Right cardiac atrium (tissue), 5 donors: ENCODE measurements around the gene AQP1. TPM values are rescaled to one million over a fixed set of nuclear protein-coding genes. Genes with fewer than 3 reads are reported as not detected.
A peak's percentile ranks its signal among the peaks of the same experiment; 100 is the strongest.

ENCODE experiments used
- ATAC-seq, 2 donors: fragments of 200-7000 bp; cut with Tn5 transposase; one replicate each; pipeline versions ENCODE4 v1.8.0 to v1.9.1; 2020; ENCODE audit warnings: moderate library complexity in 2 of 2, mild to moderate bottlenecking in 1 of 2
- DNase-seq, 3 donors: peaks; one replicate each; pipeline ENCODE4 v3.0.0-alpha.2; 2020
- H3K27ac ChIP-seq: one replicate; pipeline ENCODE4 v1.5.1; 2013; ENCODE audit warnings: mild to moderate bottlenecking, low read length, control low read depth, moderate library complexity
- H3K27me3 ChIP-seq: one replicate; pipeline ENCODE4 v1.6.1; 2013; ENCODE audit not compliant: control insufficient read depth, insufficient read depth
- H3K4me1 ChIP-seq: one replicate; pipeline ENCODE4 v1.6.1; 2013; ENCODE audit warnings: low read length; ENCODE audit not compliant: control insufficient read depth, insufficient read depth
- H3K4me3 ChIP-seq: one replicate; pipeline ENCODE4 v1.5.1; 2013; ENCODE audit warnings: low read length, control low read depth
- H3K9me3 ChIP-seq: one replicate; pipeline ENCODE4 v1.6.1; 2013; ENCODE audit warnings: low read length; ENCODE audit not compliant: control insufficient read depth
- WGBS: extraction: QIAGEN DNeasy Blood & Tissue Kit; methylation state at CpG from one replicate; pipeline ENCODE4 v1.1.7; 2013; 5-methylcytosine and 5-hydroxymethylcytosine counted together
- intact Hi-C, 4 donors: fragments of 100-400 bp; cut with DNase I; formaldehyde crosslinking; loops; one replicate each; pipeline versions ENCODE4 v1.11.0 to v1.14.0; 2022 to 2023
- polyA plus RNA-seq: library from polyadenylated mRNA; stranded (reverse); fragments of 200-250 nt; gene quantifications from one replicate; pipeline ENCODE4 v1.2.3, GENCODE V29; 2013
- total RNA-seq, 4 donors: library from RNA; stranded (reverse); fragmentation: NEBNext Ultra II Directional; extraction: Animal tissue kit (Norgen Biotek cat#: 25700); gene quantifications; one replicate each; pipeline ENCODE4 v1.2.1, GENCODE V29; 2021
- donor health status: healthy with polysubstance abuse.
- donor health status: DM: no; HTN: yes; CAD: no.
- donor health status: DM: no; HTN: no; CAD: no.
- donor health status: DM: no; HTN: yes; CAD: no; lungs with severe emphysema.
- donor health status: DM: yes; HTN: yes; CAD: no.

Gene AQP1
- total and polyA plus RNA-seq, 5 donors, result 187 to 254 (median 219) TPM

DNA sequence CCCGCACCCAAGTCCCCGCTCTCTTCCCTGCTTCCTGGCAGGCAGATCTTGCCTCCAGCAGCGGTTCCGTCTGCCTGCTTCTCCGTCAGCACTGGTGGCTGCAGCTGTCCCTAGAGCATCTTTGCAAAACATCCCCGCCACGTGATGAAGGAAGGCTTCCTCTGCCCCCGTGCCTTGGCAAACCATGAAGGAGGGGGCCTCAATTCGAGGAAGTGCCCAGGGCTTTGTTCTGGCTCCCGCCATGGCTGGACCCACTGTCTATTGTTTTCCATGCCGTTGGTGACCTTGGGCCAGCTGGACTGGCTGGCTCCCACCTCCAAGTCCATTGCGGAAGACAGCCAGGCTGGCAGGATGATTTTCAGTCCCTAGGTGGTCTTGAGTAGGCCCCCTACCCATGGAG lies 13.2 kb upstream of the AQP1 start:
- Histone ChIP-seq H3K27me3 (no peaks in the 10 kb centered on the region), H3K4me1 (peaks cover 47% of the 10 kb centered on the region), H3K4me3 (no peak overlapping the region), H3K27ac (no peak overlapping the region), H3K9me3 (no peaks in the 10 kb centered on the region)
- ATAC-seq, result no peak
- intact Hi-C loops, result loop anchor here in 1 of 4 donors (10.0 kb wide), 1 partner anchor 84 kb away; no protein-coding TSS in a partner anchor
- WGBS, result 61% methylated on average over 12 of the region's 12 CpGs
- peak in 2 of 3 donors; percentile 45 to 47 for DNase-seq

DNA sequence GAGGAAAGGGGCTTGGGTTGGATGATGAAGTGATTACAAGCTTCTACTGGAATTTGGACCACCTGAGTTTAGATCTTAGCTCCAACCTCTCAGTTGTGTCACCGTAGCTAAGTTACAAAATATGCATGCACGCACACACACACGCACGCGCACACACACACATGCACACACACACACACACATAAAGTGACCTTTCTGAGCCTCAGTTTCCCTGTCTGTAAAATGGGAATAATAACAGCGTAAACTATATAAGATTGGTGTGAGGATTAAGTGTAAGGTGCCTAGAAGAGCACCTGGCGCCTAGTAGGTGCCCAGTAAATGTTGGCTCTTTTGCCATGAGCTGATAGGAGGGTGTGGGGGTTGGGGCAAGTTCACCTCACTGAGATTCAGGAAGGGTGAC lies 12.6 kb upstream of the AQP1 start:
- Histone ChIP-seq H3K27me3 (no peaks in the 10 kb centered on the region), H3K4me1 (peaks cover 43% of the 10 kb centered on the region), H3K27ac (peak overlapping the region; percentile 53), H3K9me3 (no peaks in the 10 kb centered on the region), H3K4me3 (no peak overlapping the region)
- no peak for ATAC-seq
- intact Hi-C loops, result loop anchor here in 1 of 4 donors (10.0 kb wide), 1 partner anchor 84 kb away; no protein-coding TSS in a partner anchor
- WGBS, result 98% methylated on average over 7 of the region's 7 CpGs
- no peak for DNase-seq

DNA sequence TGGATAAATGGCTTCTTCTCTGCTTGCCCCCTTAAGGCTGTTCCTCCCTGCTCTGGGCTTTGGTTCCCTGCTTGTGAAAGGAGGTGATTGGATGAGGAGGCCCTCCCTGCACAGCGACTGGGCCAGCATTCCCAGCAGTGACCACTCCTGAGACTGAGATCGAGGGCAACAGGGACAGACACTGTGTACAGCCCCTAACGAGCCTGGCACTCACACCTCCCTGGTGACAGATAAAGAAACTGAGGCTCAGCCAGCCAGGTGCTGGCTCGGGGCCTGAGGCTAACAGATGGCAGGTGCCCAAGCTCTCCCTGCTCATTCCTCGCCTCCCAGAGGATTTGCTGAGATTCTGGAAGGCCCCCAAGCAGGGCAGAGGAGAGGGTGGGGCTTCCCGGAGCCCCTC lies 12.0 kb upstream of the AQP1 start:
- 26% methylated on average over 6 of the region's 6 CpGs for WGBS
- Histone ChIP-seq H3K4me1 (peaks cover 38% of the 10 kb centered on the region), H3K4me3 (no peak overlapping the region), H3K9me3 (no peaks in the 10 kb centered on the region), H3K27ac (peak overlapping the region; percentile 53), H3K27me3 (no peaks in the 10 kb centered on the region)
- DNase-seq, result peak in 2 of 3 donors; percentile 75 to 79
- intact Hi-C loops, result loop anchor here in 1 of 4 donors (10.0 kb wide), 1 partner anchor 85 kb away; no protein-coding TSS in a partner anchor
- ATAC-seq, result peak; percentile 51 to 52

DNA sequence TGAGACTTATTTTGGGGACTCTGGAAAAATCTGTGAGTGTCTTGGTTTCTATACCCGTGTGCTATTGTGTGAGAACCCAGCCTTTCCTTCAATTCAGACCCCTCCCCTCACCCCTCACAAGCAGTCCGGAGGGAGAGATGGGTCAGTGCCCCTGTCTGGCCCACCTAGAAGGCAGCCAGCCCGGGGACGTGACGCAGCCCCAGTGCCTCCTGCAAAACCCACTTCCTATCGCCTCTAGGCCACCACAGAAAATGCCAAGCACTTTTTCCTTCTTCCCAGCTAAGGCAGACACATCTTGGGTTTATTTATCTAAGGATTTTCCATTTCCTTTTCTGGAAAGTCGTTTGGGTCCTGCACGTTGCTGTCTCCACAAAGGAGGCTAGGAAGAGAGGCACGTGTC lies 11.6 kb upstream of the AQP1 start:
- intact Hi-C loops, result no loop called here
- DNase-seq (peak in 2 of 3 donors; percentile 67 to 70), ATAC-seq (peak; percentile 42 to 74)
- Histone ChIP-seq H3K27me3 (no peaks in the 10 kb centered on the region), H3K9me3 (no peaks in the 10 kb centered on the region), H3K4me3 (no peak overlapping the region), H3K4me1 (peaks cover 39% of the 10 kb centered on the region), H3K27ac (peak overlapping the region; percentile 62)
- 50% methylated on average over 9 of the region's 9 CpGs for WGBS

DNA sequence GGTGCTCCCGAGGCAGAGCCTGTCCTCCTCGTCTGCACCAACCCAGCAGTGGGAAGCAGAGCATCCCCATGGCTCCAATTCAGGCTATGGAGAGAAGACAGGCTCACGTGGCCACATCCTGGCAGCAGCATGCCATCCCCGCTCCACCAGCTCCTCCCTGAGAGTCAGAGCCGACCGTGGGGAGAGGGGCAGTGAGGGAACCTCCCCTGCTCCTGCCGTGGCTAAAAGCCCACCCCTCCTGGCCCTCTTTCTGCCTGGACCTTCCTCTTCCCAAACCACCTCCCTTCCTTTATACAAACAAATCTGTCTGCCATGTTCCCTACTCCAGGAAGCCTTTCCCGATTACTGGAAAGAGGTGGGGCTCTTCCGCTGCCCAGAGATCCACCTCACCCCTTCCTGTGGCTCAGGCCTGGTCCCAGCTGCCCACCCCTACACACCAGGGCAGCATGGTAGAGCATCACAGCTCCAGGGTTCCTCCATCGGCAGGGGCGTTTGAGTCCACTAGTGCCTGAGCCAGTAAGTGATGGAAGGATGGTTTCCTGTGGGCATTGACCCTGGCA lies 10.8 kb upstream of the AQP1 start:
- no peaks in the 10 kb centered on the region for H3K9me3 ChIP-seq
- peak overlapping the region; percentile 62 for H3K27ac ChIP-seq
- H3K4me3 ChIP-seq, result no peak overlapping the region
- no peaks in the 10 kb centered on the region for H3K27me3 ChIP-seq
- DNase-seq (peak in 2 of 3 donors; percentile 65 to 72), ATAC-seq (peak; percentile 35 to 73)
- WGBS, result 74% methylated on average over 11 of the region's 11 CpGs
- intact Hi-C loops, result no loop called here
- H3K4me1 ChIP-seq, result peaks cover 39% of the 10 kb centered on the region

DNA sequence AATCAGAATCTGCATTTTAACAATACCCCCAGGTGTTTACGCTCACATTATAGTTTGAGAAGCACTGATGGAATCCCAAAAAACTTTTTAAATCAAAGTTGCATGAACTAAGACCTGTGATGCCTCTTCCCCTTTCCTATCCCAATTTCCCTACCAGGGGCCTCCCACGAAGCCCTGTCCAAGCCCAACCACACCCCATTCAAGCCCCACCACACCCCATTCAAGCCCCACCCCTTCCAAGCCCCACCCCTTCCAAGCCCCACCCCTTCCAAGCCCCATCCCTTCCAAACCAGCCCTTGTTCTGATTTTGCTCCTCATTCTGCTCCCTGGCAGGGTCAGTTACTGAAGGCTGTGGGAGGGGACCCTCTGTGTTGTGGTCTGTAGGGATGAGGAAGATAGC lies 9.8 kb upstream of the AQP1 start:
- intact Hi-C loops, result no loop called here
- Histone ChIP-seq H3K4me3 (no peak overlapping the region), H3K27ac (no peak overlapping the region), H3K9me3 (no peaks in the 10 kb centered on the region), H3K4me1 (peaks cover 30% of the 10 kb centered on the region), H3K27me3 (no peaks in the 10 kb centered on the region)
- 87% methylated on average over 2 of the region's 2 CpGs for WGBS
- DNase-seq (peak in 1 of 3 donors; percentile 14), ATAC-seq (peak in 1 of 2 donors; percentile 9)

DNA sequence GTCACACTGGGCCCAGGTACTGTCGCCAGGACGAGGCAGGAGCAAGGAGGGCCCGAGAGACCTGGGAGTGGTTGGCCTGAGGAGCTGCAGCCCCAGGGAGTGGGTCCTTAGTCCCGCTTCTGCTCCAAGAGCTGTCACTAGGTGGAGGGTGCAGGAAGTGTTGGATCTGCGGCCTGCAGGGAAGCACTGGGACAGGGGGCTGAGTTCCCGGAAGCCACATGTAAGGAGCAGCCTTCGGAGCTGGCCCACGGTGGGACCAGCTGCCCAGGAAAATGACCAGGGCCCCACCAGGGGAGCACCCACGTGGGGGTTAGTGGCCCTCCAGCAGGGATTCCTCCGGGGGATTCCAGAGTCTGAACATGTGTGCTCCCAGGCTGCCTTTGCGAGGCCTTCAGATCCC lies 9.2 kb upstream of the AQP1 start:
- Histone ChIP-seq H3K27ac (no peak overlapping the region), H3K4me1 (peaks cover 26% of the 10 kb centered on the region), H3K4me3 (no peak overlapping the region), H3K27me3 (no peaks in the 10 kb centered on the region), H3K9me3 (no peaks in the 10 kb centered on the region)
- ATAC-seq (no peak), DNase-seq (peak in 1 of 3 donors; percentile 49)
- intact Hi-C loops, result no loop called here
- 87% methylated on average over 11 of the region's 11 CpGs for WGBS

DNA sequence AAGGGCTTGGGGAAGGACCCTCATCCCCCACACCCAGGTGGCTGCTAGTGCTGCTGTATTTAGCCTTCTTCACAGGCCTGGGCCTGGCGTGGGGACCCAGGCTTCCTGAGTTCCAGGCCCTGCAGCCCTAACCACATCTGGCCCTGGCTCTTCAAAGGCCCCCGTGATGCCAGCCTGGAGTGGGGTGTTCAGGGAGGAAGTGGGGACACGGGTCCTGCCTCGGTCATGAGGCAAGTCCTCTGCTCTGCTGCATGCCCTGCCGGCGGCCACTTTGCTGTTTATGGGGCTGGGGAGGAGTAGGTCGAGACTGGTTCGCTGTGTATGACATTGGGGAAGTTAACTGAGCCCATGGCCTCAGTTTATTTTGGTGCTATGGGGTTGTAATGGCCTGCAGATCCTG lies 8.5 kb upstream of the AQP1 start:
- 95% methylated on average over 8 of the region's 8 CpGs for WGBS

DNA sequence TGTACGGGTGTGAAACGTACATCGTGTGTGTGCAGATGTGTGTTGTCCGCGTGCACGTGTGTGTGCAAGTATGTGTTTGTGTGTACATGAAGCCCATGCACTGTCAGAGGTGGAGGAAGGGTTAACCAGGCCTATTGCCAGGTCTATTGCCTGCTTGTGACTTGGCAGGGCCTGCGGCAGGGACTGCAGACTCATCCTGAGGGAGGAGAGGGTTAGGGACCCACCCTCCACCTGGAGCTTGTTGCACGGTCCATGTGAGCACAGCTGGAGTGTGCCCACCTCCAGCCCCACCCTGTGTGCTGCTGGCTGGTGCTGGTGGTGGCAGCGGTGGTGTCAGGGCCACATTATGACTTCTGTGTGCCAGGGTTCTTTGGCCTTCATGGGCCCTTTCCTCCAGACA lies 7.1 kb upstream of the AQP1 start:
- DNase-seq (peak in 1 of 3 donors; percentile 43), ATAC-seq (no peak)
- Histone ChIP-seq H3K4me1 (peaks cover 16% of the 10 kb centered on the region), H3K4me3 (no peak overlapping the region), H3K27ac (no peak overlapping the region), H3K9me3 (no peaks in the 10 kb centered on the region), H3K27me3 (no peaks in the 10 kb centered on the region)
- 85% methylated on average over 9 of the region's 9 CpGs for WGBS
- intact Hi-C loops, result no loop called here

More for the DNA sequence above, 8.5 kb upstream of the AQP1 start:
- Histone ChIP-seq H3K9me3 (no peaks in the 10 kb centered on the region), H3K4me3 (no peak overlapping the region), H3K4me1 (peaks cover 25% of the 10 kb centered on the region), H3K27me3 (no peaks in the 10 kb centered on the region), H3K27ac (no peak overlapping the region)
- DNase-seq (peak in 1 of 3 donors; percentile 40), ATAC-seq (no peak)
- intact Hi-C loops, result no loop called here

DNA sequence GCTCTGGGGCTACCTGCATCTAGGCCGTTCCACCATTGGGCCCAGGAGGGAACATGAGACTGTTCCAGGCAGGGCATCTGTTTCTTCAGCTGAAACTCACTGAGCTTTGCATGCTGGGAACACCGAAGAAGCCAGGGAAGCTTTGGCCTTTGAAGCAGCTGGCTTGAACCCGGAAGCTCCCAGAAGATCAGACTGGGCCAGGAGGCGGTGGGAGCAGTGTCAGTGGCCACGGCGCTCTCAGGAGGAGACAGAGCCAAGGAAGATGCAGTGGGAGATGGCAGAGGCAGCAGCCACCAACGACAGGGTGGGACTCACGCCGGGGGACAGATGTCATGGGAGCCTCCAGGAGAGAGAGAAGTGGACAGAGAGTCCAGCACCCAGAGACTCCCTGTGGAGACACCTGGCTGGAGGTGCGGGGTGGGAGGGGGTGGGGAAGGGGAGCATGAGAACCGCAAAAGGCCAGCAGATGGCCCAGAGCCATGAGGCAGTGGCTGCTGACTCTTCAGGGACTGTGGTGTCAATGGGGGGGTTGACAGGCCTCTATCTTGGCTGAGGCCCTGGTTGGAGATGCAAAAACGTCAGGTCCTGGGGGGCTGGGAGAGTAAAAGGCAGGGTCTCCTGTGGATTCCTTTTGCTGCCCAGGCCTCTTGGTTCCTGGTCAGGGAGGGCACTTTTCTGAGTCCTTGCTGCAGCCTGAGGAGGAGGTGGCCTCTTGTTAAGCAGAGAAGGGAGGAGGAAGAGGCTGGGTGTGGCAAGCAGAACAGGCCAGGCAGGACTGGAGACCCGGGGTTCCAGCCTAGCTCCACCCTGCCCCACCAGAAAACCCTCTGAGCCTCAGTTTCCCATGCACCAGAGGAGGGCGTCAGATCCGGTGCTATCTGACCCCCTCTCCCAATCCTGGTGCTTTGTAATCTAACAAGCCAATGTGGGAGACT lies 6.3 kb upstream of the AQP1 start:
- DNase-seq (peak in 2 of 3 donors; percentile 51 to 56), ATAC-seq (peak in 1 of 2 donors; percentile 0)
- intact Hi-C loops, result no loop called here
- peak overlapping the region; percentile 14 for H3K27ac ChIP-seq
- H3K4me3 ChIP-seq, result no peak overlapping the region
- H3K4me1 ChIP-seq, result peaks cover 17% of the 10 kb centered on the region
- no peaks in the 10 kb centered on the region for H3K9me3 ChIP-seq
- 65% methylated on average over 15 of the region's 15 CpGs for WGBS
- H3K27me3 ChIP-seq, result no peaks in the 10 kb centered on the region

DNA sequence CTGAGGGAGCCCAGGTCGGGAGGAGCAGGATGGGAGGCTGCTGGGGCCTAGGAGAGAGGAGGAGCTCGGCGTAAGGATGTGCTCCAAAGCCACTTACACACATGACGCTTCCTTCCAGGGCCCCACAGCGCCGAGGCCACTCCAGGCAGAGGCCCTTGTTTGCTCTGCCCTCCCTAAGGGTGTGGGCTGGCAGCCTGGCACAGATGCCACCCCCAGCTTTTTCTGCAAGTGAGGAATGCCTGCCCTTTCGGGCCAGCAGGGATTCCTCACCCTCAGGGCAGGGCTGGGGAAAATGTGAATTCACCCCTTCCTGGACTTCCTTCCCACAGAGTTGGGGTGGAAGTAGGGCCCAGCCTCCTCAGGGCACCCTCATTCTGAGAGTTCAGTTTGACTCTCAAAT lies 5.6 kb upstream of the AQP1 start:
- peak overlapping the region; percentile 14 for H3K27ac ChIP-seq
- peak in 2 of 3 donors; percentile 60 to 66 for DNase-seq
- H3K4me1 ChIP-seq, result peaks cover 17% of the 10 kb centered on the region
- ATAC-seq, result peak in 1 of 2 donors; percentile 26
- 64% methylated on average over 7 of the region's 7 CpGs for WGBS
- no peak overlapping the region for H3K4me3 ChIP-seq
- no peaks in the 10 kb centered on the region for H3K27me3 ChIP-seq
- no peaks in the 10 kb centered on the region for H3K9me3 ChIP-seq
- intact Hi-C loops, result no loop called here
